GM12874 (cell line): Measurements from ENCODE around the gene EIF4G1.
A peak's percentile ranks its signal among the peaks of the same experiment; 100 is the strongest.

ENCODE experiments used
- CTCF ChIP-seq: IDR thresholded peaks from 2 replicates; pipeline ENCODE4 v1.5.1; 2011; ENCODE audit warnings: low read depth, mild to moderate bottlenecking, control low read depth, low read length, moderate library complexity; ENCODE audit not compliant: insufficient read depth

Gene EIF4G1

GRCh38 chr3:184360929-184361531 lies 46.6 kb downstream of the EIF4G1 start:
- no peak for TF ChIP-seq CTCF

GRCh38 chr3:184361532-184361931 lies 47.1 kb downstream of the EIF4G1 start, which contains the start of the genes CLCN2 and POLR2H:
TSS of gene CLCN2 (minus strand) at chr3:184361605. CDS start at chr3:184361479, 126 bp downstream.
TSS of gene POLR2H (plus strand) at chr3:184361710. CDS start at chr3:184363493, 1,783 bp downstream.
- no peak for TF ChIP-seq CTCF

- TF ChIP-seq CTCF, result no peak
Observed at GRCh38 chr3:184361932-184362667, 47.7 kb downstream of the EIF4G1 start.

GRCh38 chr3:184362668-184363546 lies 48.5 kb downstream of the EIF4G1 start:
- peak; percentile 68 for TF ChIP-seq CTCF

GRCh38 chr3:184366619-184367289 lies 52.3 kb downstream of the EIF4G1 start:
- TF ChIP-seq CTCF, result no peak

GRCh38 chr3:184368116-184368515 lies 53.7 kb downstream of the EIF4G1 start:
- no peak for TF ChIP-seq CTCF
